Fibroblast of peridontal ligament (primary cell): Measurements from ENCODE around the gene PPP1R12A.

Source experiments
- DNase-seq: peaks from one replicate; pipeline ENCODE4 v3.0.0-alpha.2; 2010; ENCODE audit errors: extremely low read depth

PPP1R12A gene

DNA sequence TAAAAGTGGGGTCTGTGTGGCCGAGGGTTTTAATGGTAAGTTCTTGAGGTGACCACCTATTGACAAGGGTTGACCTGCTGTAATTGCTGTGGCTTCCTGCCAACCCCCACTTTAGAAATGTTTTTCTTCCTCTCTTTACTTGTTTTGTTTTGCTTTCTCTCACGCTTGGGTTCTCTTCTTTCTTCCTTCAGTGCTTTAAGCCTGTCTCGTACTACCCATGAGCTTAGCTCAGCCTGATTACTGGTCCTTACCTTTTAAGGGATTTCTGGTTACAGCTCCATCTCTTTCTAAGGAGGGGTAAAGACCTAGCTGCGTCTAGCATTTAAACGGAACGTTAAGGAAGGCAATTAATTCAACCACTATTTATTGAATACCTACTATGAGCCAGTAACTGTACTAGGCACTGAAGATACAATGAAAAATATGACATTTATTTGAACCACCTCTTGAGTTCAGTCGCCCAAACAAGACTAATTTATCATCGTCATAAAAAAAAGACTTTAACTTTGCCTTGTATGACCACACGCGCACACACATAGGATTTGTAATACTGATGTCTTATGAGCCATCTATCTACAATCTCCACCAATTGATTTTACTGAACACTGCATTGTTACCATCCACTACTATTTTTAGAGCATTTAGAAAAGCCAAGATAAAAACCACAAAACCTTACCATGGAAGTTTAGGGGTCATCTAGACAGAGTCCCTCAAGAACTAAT, 888 bp upstream of the PPP1R12A start:
- peak; percentile 58 for DNase-seq

DNA sequence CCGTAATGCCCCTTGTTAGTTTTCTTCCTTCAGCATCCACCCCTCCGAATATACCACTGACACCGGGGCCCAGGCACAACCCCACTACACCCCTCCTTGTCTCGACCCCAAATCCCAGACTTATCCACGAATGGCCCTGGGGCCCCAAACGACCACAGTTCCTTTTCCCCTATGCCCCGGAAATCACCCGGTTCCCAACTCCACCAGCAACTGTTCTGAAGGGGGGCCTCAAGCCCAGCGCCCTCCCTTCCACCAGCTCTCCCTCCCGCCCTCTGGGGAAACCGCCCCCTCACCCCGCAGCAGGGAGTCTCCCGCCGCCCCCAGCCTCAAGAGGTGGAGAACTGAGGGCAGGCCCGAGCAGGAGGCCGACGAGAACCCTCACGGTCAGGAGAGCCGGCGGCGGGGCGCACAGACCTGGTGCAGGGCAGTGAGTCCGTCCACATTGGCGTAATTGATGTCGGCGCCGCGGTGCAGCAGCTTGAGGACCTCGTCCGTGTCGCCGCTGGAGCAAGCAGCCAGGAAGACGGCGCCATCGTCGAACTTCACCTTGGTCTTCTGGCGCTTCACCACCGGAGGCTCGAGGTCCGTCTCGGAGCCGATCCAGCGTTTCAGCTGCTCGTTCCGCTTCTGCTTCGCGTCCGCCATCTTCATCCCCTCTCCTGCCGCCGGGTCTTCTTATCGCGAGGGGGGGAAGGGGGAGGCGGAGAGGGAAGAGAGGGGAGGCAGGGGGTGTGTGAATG, 446 bp downstream of the PPP1R12A start:
- peak; percentile 33 for DNase-seq

DNA sequence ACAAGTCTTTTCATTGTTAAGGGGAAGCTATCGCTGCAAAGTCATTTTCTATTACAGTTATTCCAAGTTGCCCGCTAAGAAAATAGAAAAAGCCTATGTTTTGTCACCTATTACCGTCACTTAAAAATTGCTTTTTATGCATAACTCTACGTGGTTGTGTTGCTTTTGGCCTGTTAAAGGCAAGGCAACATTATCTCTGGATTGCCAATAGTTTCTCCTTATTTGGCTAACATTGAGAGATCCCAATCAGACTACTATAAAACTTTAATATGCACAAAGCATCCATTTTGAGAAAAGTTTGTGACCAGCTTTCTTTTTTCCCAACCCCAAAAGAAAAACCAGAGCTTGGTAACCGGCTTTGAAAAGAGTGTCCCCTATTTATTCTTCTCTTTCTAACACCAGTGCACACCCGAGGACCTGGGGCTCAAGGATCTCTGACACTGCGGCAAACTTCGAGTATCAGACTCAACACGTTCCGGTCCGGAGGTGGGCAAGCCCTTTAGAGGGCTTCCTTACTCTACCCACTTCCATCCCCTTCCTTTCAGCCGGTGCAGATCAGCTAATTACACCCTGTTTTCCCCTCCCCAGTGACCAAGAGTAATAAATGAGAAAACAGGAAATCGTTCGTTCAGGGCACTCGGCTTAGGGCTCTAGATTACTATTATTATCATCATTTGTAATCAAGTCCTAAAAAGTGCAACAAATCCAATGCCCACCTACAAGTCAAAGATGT, 1.2 kb downstream of the PPP1R12A start:
- peak; percentile 47 for DNase-seq

DNA sequence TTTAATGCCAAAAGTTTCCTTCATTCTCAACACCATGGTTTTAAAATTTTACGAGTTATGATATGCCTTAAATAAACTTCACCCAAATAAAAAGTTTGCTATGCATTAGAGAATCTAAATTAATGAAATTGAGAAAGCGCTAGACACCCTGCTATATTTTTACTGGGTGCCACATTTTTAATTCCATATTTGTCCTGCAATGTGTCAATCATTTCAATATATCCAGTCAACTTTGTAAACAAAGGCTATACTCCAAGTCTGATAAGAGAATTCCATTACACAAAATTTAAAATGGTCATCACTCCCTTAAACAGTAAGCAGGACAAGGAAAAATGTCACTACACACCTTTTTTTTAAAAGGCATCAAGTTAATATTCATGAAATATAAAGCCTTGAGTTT, 1.9 kb downstream of the PPP1R12A start:
- DNase-seq, result no peak

DNA sequence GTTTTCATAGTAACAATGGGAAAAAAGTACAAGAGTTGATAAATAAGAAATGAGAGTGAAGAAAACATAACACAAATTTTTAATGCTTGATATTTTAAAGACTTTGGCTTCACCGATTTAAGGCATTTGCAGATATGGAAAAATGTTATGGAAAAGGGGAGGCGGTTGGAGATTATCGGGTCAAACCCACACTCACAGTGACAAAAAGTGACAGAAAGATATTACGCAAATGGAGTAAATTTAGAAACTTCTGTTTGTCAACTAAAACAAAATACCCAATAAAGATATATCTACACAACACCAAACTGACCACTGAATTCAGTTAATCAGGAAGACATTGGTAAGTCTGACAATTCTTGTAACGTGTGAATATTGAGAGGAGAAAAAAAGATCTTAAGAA, 2.5 kb downstream of the PPP1R12A start:
- peak; percentile 23 for DNase-seq

DNA sequence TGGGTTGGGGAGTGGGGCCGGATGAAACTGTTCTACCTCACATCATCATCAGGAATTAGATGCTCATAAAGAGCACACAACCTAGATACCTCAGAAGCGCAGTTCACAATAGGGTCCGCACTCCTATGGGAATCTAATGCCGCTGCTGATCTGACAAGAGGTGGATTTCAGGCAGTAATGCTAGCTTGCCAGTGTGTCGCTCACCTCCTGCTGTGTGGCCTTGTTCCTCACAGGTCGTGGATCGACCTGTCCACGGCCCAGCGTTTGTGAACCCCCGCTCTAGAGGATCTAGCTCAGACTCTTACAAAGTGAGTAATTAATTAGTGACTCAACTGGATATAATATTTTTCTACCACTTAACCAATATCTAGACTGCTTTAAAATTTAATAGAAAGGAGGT, 5.8 kb downstream of the PPP1R12A start:
- DNase-seq, result no peak

DNA sequence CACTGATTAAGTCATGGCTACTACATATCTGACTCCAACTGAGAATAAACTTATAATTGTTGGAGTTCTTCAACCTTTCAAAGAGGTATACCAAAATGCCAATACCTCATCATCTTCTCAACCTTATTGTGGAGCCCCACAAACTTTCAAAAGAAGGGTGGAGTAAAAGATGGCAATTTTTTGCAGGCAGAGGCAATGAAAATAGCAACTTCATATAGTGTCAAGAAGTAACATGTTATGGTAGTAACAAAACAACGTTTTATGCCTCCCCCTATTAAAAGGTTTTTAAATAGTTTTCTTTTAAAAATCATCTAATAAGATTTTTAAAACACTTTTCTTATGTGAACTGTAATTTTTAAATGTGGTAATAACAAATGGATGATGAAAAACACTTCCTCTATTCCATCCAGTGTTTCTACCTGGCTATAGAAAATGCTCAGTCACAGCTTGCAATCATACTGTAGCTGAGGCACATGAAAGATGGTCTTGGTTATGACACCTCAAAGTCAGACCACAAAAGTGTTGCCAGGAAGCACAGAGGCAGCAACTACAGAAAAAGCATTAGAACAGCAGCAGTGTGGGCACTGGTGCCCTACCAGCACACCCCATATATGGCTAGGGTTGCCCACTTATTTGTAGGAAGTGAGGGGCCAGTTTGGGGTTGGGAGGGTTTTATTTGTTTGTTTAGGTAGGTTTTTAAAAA, 7.0 kb downstream of the PPP1R12A start:
- DNase-seq, result peak; percentile 43

DNA sequence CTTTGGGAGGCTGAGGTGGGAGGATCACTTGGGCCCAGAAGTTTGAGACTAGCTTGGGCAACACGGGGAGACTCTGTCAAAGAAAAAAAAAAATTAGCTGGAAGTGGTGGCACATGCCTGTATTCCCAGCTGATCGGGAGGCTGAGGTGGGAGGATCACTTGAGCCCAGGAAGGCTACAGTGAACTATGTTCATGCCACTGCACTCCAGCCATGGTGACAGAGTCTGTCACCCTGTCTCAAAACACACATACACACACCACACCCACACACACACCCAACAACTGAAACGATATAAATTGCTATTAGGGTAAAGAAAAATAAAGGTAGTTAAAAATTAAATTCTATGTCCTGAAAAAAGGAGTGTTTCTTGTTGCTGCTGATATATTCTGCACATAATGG, 7.9 kb downstream of the PPP1R12A start:
- DNase-seq, result no peak

DNA sequence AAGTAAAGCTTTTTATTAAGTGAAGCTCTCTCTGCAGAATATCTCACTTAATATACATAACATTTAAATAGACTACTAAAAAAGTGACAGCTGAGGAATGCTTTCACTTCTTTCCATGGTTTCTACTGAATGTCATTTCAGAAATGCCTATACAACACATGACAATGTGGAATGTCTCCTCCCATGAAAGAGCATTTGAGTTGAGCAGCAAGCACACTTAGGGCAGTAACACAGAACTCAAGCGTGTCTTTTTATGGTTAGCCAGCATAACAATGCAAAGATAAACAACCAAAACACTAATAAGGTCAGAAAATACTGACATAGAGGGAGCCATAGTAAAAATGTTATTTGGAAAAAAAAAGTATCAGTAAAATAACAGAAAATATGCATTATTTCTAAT, 9.4 kb downstream of the PPP1R12A start:
- peak; percentile 23 for DNase-seq

DNA sequence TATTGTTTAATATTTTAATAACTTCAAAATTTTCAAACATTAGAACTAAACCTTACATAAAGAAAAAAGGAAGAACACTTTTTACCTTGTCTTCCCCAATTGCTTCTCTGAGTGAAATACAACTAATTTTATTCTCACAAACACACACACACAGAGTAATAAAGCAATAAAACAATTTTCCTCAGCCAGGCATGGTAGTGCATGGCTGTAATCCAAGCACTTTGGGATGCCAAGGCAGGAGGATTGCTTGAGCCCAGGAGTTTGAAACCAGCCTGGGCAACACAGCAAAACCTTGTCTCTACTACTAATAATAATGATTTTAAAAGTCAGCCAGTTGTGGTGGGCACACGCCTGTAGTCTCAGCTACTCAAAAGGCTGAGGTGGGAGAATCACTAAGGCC, 13.1 kb downstream of the PPP1R12A start:
- DNase-seq, result no peak

DNA sequence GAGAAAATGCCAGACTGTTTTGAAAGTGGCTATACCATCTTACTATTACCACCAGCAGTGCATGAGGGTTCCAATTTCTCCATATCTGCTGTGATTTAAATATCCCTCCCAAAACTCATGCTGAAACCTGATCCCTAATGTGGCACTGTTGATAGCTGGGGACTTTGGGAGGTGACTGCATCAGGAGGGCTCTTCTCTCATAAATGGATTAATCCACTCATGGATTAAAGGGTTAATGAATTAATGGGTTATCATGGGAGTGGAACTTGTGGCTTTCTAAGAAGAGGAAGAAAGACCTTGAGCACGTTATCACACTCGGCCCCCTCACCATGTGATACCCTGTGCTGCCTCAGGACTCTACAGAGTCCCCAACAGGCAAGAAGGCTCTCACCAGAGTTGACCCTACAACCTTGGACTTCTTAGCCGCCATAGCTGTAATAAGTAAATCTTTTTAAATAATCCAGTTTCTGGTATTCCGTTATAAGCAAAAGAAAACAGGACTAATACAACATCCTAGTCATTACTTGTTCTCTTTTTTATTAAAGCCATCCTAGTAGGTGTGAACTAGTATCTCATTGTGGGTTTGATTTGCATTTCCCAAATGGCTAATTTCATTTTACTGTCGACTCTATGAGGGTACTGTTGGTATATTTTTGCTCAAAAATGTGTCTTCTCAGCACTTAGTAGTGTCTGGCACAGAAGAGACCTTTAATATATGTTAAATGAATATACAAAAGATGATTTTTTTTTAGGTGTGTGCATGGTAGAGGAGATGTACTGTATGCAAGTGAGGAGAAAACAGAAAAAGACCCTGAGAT, 14.3 kb downstream of the PPP1R12A start:
- DNase-seq, result no peak

DNA sequence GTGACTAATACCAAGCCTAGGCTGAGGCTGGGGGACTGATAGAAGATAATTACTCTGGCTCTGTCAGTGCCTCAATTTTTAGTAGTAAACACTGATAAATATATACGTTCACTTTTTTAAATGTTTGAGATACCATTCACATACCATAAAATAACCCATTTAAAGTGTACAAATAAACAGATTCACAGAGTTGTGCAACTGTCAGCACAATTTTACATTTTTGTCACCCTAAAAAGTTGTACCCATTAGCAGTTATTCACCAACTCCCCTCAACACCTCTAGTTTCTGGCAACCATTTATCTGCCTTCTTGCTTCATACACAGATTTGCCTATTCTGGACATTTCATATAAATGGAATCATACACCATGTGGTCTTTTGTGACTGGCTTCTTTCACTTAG, 15.1 kb downstream of the PPP1R12A start:
- no peak for DNase-seq

DNA sequence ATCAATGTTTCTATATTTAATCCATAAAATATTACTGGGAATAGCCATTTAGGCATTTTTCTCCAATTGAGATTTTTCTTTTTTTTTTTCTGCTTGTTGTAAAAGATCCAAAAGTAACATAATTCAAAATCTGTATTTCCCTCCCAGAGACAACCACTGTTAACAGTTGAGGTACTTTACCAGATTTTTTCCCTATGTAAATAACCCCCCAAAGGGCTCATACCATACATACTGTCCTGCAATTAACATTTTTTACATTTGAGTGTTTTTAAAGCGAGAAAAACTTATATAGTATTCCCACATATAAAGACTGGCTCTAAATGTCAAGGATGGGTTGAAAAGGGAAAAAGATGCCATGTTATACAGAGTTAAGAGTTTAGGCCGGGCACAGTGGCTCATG, 18.1 kb downstream of the PPP1R12A start:
- DNase-seq, result no peak

DNA sequence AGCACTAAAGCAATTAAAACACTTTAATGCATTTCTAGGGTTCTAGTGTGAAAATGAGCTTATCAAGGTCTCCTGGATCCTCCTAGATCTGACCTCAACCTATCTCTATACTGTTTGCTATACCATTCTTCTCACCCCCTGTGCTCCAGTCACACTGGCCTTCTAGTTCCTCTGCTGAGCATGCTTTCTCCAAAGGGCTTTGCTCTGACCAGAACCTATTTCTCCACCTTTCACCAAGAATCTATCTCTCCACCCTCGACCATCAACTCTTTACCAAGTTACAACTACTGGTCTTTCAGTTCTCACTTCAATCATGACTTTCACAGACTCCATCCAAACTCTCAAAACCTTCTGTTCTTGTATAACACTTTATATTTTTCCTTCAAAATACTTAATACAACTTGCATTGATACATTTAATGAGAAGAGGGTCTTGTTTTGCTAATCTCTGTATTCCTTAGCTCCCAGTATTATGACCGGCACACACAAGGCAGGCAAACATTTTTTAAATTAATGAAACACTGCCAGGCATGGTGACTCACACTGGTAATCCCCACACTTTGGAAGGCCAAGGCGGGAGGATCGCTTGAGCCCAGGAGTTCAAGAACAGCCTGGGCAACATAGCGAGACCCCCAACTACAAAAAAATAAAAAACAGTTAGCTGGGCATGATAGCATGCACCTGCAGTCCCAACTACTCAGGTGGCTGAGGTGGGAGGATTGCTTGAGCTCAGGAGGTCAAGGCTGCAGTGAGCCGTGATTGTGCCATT, 22.8 kb downstream of the PPP1R12A start:
- DNase-seq, result peak; percentile 45

DNA sequence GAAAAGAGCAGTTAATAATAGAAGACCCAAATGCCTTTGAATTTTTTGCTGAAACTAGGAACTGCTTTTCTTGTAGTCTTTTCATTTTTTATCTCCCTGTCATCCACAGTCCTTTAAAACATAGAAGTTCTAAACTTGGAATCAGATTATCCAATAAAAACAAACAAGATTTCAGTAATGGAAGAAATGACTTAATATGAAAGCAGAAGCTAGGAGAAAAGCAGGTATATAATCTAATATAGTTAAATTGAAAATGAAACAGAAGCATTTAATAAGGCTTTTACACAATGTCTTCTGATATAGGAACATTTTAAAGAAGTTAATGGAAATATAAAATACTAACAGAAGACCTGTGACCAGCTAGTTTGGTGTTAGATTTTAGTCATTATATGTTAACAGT, 26.5 kb downstream of the PPP1R12A start:
- DNase-seq, result no peak

DNA sequence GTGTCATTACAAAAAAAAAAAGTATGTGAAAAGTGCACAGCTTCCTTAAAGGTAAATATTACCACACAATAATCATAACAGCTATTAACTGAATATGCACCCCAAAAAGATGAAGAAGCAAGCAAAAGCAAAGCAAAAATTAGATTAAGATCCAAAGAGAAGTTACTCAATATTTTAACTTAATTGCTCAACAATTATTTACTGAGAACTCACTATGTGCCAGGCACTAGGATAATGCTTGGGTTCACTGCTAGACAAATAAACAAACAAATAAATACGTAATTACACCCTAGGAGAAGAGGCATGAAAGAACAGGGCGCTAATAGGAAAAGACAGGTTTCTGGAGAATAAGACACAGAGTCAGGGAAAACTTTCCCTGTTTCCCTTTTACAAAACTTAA, 33.4 kb downstream of the PPP1R12A start:
- DNase-seq, result no peak

DNA sequence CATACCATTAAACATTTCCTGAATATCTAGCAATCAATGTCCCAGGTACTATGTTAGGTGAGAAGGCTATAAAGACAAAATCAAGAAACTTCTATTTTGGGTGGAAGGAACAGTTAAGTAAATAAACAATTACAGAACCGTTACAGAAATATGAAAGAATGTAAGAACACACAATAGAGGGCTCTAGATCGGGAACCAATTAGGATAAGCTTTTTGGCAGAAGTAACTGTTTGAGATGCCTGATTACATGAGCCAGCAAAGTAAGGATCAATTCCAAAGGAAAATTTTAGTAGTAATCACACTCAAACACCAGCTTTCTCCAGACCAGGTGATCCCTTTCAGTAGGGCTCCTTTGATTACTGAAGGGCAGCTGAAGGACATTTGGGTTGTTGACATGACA, 33.9 kb downstream of the PPP1R12A start:
- DNase-seq, result peak; percentile 52

DNA sequence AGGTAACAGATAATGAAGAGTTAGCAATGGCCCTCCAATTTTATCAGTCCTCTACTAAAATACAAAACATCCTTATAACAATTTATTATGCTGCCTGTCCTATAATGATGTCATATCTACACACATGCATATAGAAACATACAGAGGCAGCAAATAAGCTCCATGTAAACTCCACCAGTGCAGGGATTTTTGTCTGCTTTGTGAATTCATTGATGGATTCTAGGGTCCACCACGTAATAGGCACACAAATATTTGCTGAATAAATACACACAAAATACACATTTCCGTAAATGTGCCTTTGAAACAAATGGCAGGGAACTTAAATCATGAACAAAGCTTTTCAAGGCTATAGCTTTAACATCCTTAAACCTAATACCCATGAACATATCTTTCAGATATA, 34.7 kb downstream of the PPP1R12A start:
- DNase-seq, result no peak

DNA sequence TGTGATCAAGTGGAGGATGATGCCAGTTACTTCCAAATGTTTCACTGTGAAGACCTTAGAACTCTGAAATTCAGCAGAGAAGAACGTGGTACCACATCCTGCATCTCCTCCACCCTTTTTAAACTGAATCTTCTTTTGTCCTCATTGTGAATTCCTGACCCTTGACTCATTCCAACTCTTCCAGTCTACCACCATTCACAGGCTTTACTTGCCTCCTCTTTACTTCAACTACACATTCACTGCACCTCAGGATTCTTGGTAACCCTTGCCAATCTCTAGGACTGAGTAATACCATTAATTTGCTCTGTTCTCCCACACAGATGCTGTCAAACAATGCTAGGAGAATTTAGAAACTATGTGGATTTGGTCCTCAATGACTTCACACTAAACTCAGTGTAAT, 37.3 kb downstream of the PPP1R12A start:
- DNase-seq, result peak; percentile 81

DNA sequence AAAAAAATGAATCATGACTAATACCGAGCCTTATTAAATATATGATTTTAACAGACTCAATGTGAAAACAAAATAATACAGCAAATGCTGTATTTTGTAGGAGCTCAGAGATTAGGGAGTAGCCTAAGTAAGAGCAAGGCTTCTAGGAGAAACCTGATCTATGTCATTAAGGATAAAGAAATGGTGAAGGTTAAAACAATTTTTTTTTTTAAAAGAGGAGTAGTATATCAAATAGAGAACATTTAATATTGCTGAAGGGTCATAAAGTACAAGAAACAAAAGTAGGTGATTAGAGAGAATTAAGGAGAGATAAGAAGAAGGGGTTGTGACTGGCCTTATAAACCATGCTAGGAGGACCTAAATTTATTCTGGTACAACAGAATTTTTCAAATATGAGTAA, 39.1 kb downstream of the PPP1R12A start:
- DNase-seq, result no peak

DNA sequence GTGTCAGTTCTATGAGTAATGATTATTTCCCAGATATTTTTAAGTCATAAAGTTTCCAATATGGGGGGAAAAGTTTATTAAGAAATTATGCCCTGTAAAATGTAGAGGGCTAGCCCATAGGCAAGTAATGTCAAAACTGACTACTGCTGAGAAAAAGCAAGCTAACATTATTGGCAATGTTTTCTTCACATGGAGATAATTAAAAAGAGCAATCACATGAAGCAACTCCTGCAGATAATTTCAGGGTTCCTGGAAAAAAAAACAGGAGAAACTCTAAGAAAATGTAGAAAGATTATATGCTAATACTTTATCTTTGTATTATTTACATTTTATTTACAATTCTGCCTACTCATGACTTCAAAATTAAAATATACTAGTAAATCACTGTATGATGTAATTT, 39.8 kb downstream of the PPP1R12A start:
- DNase-seq, result peak; percentile 68
